H1 (cell line): ENCODE measurements around the gene ABCA13. TPM values are rescaled to one million over a fixed set of nuclear protein-coding genes. Genes with fewer than 3 reads are reported as not detected.

Source experiments
- BRCA1 ChIP-seq: IDR thresholded peaks from 2 replicates; pipeline ENCODE4 v1.6.1; 2012; ENCODE audit warnings: low read depth, low read length, improper control_type of control experiment
- EZH2 ChIP-seq: fragments of 200-600 bp; sonication (generic); IDR thresholded peaks from 2 replicates; pipeline ENCODE4 v1.7.1; 2012; ENCODE audit warnings: low read depth, mild to moderate bottlenecking, moderate library complexity, low read length, inconsistent platforms; ENCODE audit not compliant: severe bottlenecking
- RBBP5 ChIP-seq: IDR thresholded peaks from 2 replicates; pipeline ENCODE4 v1.7.1; 2012; ENCODE audit warnings: low read depth, mild to moderate bottlenecking, inconsistent platforms, low read length, moderate library complexity, borderline replicate concordance
- RNF2 ChIP-seq: fragments of 200-900, 300-1000 bp; sonication (generic); IDR thresholded peaks from 2 replicates; pipeline ENCODE4 v1.7.1; 2016; ENCODE audit warnings: borderline replicate concordance, low read depth, mild to moderate bottlenecking, antibody characterized with exemption, low read length; ENCODE audit not compliant: poor library complexity, severe bottlenecking; ENCODE audit errors: missing control alignments
- polyA plus RNA-seq, 7 experiments: library from polyadenylated mRNA; depleted of rRNA in 3 of 7; stranded (reverse) in 5 of 7; unstranded in 2 of 7; fragments of >200 nt in 5 of 7; fragments of 200-250 nt in 2 of 7; gene quantifications; 1 replicate in 5 of 7; 2 replicates in 1 of 7; 4 replicates in 1 of 7; pipeline versions ENCODE4 v1.2.1 to v1.2.3, GENCODE V29; 2011 to 2013; ENCODE audit warnings: missing spikeins in 2 of 7, mixed read lengths in 2 of 7
- total RNA-seq: library from RNA; stranded (reverse); fragmentation: NEBNext Ultra II Directional; extraction: Animal tissue kit (Norgen Biotek cat#: 25700); gene quantifications from 2 replicates; pipeline ENCODE4 v1.2.1, GENCODE V29; 2021

The ABCA13 gene
- total and polyA plus RNA-seq, 2 of the 8 experiments (the other 6 are each of a cell fraction or from before 2014, with no cell fraction given), result 0.07 to 0.09 TPM

GRCh38 chr7:48518092-48518491 is 346.8 kb downstream of the ABCA13 start (continued):
- TF ChIP-seq BRCA1, result no peak
- no peak for TF ChIP-seq RBBP5
- TF ChIP-seq EZH2, result no peak
- no peak for TF ChIP-seq RNF2
- TF ChIP-seq, all 59 proteins: peak for 0
